HepG2 (cell line): ENCODE results near the gene PTPRF. TPM values are rescaled to one million over a fixed set of nuclear protein-coding genes. Genes with fewer than 3 reads are reported as not detected.

Experiments
- CEBPG ChIP-seq: IDR thresholded peaks from 2 replicates; pipeline ENCODE4 v1.6.1; 2016
- FOXC1 ChIP-seq: sonication (generic); formaldehyde crosslinking; IDR thresholded peaks from 2 replicates; pipeline ENCODE4 v1.8.0; 2022; ENCODE audit warnings: mild to moderate bottlenecking, missing genetic modification reagents, borderline replicate concordance
- MIER2 ChIP-seq: IDR thresholded peaks from 2 replicates; pipeline ENCODE4 v1.6.1; 2016; ENCODE audit warnings: missing biosample characterization, missing genetic modification reagents
- MTF2 ChIP-seq: sonication (generic); formaldehyde crosslinking; IDR thresholded peaks from 2 replicates; pipeline ENCODE4 v1.5.0; 2020; ENCODE audit warnings: missing genetic modification reagents, borderline replicate concordance
- TBX3 ChIP-seq: fragments of 450-650 bp; IDR thresholded peaks from 2 replicates; pipeline ENCODE4 v1.6.1; 2017; ENCODE audit warnings: antibody characterized with exemption, mild to moderate bottlenecking, inconsistent platforms, borderline replicate concordance
- ZNF597 ChIP-seq: sonication (generic); formaldehyde crosslinking; IDR thresholded peaks from 2 replicates; pipeline ENCODE4 v1.5.0; 2020; ENCODE audit warnings: missing genetic modification reagents
- ZNF609 ChIP-seq: sonication (generic); formaldehyde crosslinking; IDR thresholded peaks from 2 replicates; pipeline ENCODE4 v1.4.0; 2020; ENCODE audit warnings: mild to moderate bottlenecking, missing genetic modification reagents, borderline replicate concordance
- ZZZ3 ChIP-seq: sonication (generic); formaldehyde crosslinking; IDR thresholded peaks from 2 replicates; pipeline ENCODE4 v1.4.0; 2020; ENCODE audit warnings: missing genetic modification reagents, mild to moderate bottlenecking, borderline replicate concordance
- polyA plus RNA-seq, 8 experiments: library from polyadenylated mRNA; depleted of rRNA in 3 of 8; stranded (reverse) in 7 of 8; unstranded in 1 of 8; fragments of >200 nt; fragmentation: Illumina TruSeq in 4 of 8; extraction: Trizol in 4 of 8; gene quantifications; 2 replicates each; pipeline versions ENCODE4 v1.2.1 to v1.2.3, GENCODE V29; 2011 to 2016; ENCODE audit warnings: low read depth in 4 of 8, missing spikeins in 1 of 8, mixed read lengths in 1 of 8; ENCODE audit not compliant: insufficient read depth in 1 of 8
- total RNA-seq, 5 experiments: library from RNA; depleted of rRNA; stranded (reverse); fragments of >200 nt; fragmentation: Illumina TruSeq; extraction: Trizol; gene quantifications; 2 replicates each; pipeline ENCODE4 v1.2.3, GENCODE V29; 2016; ENCODE audit warnings: low read depth in 1 of 5

The PTPRF gene
- total and polyA plus RNA-seq, 2 of the 13 experiments (the other 11 are each of a cell fraction or from before 2014, with no cell fraction given), result 55.9 to 167 TPM

DNA sequence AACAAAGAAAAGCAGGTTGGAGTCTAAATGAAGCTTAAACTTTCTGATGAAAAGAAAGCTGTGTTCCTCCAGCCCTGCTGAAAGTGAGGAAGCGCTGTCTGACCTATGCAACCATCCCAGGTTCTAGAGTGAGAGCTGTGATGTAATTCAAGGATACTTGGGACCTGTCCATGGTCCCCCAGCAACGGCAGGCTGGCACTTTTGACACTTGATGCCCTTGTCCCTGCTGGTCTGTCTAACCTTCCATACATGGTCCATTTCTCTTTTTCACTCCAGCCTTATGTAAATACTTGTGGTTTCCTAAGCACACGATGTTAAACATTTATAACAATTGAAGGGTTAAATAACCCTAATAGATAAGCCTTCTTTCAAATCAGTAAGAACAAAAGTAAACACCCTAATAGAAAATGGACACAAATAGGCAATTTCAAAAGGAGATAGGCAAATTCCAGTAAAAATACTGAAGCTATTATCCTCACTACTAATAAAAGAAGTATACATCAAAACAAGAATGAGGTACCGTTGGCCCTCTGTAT lies 101.5 kb downstream of the PTPRF start (continued):
- TF ChIP-seq MTF2 (CRISPR knock-in tag), result no peak
- no peak for TF ChIP-seq ZZZ3 (CRISPR knock-in tag)
- peak; percentile 92 for TF ChIP-seq MIER2 (CRISPR knock-in tag)
- no peak for TF ChIP-seq ZNF597
- peak; percentile 69 for TF ChIP-seq ZNF609
- TF ChIP-seq TBX3, result no peak
- TF ChIP-seq FOXC1 (CRISPR knock-in tag), result no peak
- TF ChIP-seq CEBPG (CRISPR knock-in tag), result 0 out of 2 replicates have a peak, but pooled peaks have one; percentile 6
